ENCODE results near the gene RPL12.

The RPL12 gene

GRCh38 chr9:127450830-127451607 is at the start of gene RPL12, which contains the start of gene LRSAM1:
TSS of gene RPL12 (minus strand) at chr9:127451406. CDS start at chr9:127451317, 89 bp downstream.
TSS of gene LRSAM1 (plus strand) at chr9:127451510. CDS start at chr9:127454528, 3,018 bp downstream.
- DNase-seq (ENCODE audit: low read depth in 2 of 2), result peak; percentile 98 to 99

DNA sequence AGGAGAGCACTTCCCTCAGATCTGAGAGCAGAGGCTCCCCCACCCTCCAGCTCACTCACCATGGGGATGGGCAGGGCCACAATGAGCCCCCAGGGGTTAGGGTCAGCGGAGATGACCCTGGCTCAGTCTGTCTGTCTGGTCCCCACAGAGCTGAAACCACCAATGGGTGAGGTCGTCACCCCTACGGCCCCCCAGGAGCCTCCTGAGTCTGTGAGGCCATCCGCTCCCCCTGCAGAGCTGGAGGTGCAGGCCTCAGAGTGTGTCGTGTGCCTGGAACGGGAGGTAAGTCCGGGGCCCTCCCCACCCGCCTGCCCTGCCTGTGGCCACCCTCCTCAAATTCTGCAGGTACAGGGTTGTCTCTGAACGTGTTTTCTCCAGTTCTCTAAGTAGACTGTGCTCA is 49.7 kb upstream of the RPL12 start:
- DNase-seq (ENCODE audit: low read depth in 2 of 2), result no peak

DNA sequence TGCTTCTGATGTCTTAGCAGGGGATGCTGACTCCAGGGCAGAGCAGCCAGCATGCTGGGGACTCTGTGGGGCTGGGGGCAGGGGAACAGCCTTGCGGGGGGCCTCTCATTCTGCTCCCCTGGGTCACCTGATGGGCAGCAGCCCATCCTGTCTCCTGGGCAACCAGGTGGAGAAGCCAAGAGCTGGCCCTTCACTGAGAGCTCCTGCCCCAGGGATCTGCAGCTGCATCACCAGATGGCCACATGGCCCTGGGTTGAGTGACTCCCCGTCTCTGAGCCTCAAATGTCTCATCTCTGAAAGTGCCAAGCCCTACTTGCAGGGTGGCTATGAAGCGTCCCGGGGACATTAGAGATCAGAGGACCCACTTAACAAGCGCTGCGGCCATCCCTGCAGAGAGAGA is 49.2 kb upstream of the RPL12 start:
- no peak for DNase-seq (ENCODE audit: low read depth in 2 of 2)

DNA sequence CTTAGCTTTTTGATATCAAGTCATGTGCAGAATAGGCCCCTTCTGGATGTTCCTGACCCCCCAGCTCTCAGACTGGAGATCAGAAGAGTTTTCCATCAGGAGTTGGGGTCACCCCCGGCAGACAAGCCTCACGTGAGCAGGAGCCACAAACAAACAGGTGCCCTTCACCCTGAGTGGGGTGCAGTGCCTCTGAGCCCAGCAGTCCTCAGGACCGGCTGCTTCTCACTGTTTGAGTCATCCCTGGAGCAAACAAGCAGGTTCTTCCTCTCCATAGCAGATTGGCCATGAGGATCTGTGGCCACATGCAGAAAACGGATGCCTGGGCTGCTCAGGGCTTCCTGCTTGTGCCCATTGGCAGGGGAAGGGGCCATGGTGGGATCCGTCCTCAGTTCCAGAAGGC is 47.1 kb upstream of the RPL12 start:
- DNase-seq (ENCODE audit: low read depth in 2 of 2), result no peak

DNA sequence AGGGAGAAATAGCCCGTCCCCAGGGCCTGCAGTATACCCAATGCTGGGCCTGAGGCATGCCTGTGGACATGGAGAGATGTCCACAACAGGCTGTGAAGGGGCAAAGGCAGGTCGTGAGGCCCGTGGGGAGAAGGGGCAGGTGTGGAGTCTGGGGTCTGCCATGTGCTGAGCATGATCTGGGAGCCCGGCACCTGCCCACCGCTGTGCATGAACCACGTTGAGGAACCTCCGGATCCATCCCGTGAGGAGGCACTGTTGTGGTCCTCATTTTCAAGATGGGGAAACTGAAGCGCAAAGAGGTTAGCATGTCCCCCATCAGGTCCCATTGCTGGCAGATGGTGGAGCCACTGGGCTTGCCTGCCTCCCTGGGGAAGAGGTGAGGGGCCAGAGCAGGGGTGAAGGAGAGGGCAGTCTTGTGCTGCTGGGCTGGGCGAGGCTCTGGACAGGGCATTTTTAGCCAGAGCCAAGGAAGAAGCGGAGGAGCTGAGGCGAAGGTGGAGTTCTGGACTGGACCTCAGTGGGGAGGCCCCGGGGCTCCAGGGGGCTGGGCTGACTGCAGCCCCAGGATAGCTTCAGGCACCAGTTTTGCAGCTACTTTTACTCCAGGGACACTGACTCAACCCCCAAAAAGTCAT is 46.6 kb upstream of the RPL12 start:
- no peak for DNase-seq (ENCODE audit: low read depth in 2 of 2)

GRCh38 chr9:127496974-127497373 is 45.8 kb upstream of the RPL12 start:
- DNase-seq (ENCODE audit: low read depth in 2 of 2), result no peak

DNA sequence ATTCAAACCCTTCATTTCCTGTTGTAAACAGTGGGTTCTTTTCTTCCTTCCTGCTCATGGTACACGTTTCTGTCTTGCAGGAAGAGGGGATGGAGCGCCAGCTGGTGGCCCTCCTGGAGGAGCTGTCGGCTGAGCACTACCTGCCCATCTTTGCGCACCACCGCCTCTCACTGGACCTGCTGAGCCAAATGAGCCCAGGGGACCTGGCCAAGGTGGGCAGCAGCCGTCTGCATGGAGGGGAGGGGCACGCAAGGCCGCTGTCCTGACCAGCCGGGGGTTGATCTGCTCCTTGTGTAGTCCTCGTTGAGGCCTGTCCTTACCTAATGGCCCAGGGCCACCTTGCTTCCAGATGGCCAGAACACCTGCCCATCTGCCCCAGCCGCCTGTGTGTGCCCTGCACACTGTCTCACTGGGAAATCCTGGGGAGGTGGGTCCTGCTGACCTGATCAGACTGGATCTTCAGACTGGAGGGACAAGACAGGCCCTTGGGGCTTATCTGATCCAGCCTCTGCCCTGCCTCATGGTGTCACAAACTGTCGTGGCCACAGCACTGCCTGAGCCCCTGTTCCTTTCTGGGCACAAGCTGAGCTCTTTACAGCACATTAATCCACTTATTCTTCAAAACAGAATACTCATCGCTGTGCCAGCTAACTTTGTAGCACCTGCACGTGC is 44.8 kb upstream of the RPL12 start:
- no peak for DNase-seq (ENCODE audit: low read depth in 2 of 2)

DNA sequence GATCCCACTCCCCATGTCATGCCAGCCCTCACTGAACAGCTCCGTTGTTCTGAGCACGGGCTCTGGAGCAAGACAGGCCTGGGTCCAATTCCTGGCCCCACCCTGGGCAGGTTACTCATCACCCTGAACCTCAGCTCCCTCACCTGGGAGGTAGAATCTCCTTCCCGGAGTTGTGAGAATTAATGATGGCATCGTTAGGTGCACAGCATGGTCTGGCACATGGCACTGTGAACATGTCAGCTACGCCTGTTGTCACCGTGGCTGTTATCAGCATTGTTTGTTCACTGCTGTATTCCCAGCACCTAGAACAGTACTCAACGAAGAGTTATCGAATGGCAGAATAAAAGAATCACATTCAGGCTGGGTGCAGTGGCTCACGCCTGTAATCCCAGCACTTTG is 43.1 kb upstream of the RPL12 start:
- DNase-seq (ENCODE audit: low read depth in 2 of 2), result no peak

GRCh38 chr9:127493592-127494303 is 42.5 kb upstream of the RPL12 start:
- DNase-seq (ENCODE audit: low read depth in 2 of 2), result no peak

DNA sequence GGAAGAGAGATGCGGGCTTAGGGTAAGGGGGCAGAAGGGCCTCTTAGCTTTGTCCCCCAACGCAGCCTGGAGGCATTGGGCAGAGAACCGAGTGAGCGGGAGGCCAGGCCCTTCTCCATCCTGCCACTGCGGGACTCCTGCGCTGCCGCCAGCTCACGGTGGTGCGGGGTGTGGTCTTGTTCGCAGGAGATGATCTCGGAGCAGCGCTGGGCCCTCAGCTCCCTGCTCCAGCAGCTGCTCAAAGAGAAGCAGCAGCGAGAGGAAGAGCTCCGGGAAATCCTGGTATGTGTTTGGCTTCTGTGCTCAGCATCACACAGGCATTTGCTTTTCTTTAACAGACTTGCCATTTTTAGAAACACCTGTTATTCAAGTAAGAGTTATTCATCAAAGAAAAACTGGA is 41.4 kb upstream of the RPL12 start:
- DNase-seq (ENCODE audit: low read depth in 2 of 2), result no peak

DNA sequence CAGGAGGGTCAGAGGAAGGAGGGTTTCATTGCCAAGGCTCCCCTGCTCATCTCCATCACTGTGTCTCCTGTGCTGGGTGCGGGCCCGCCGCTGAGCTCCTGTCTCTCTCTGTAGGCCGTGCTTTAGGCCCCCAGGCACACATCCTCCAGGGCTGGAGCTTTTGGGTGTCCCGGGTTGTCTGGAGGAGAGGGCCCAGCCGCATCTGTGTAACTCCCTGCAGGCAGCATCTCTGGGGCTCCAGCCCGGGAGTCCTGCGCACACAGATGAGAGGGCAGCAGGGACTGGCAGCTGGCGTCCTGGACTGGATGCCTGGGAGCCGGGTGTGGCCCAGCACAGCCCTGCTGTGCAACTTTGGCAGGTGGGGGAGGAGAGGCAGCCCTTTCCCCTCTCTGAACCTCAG is 40.3 kb upstream of the RPL12 start:
- no peak for DNase-seq (ENCODE audit: low read depth in 2 of 2)

DNA sequence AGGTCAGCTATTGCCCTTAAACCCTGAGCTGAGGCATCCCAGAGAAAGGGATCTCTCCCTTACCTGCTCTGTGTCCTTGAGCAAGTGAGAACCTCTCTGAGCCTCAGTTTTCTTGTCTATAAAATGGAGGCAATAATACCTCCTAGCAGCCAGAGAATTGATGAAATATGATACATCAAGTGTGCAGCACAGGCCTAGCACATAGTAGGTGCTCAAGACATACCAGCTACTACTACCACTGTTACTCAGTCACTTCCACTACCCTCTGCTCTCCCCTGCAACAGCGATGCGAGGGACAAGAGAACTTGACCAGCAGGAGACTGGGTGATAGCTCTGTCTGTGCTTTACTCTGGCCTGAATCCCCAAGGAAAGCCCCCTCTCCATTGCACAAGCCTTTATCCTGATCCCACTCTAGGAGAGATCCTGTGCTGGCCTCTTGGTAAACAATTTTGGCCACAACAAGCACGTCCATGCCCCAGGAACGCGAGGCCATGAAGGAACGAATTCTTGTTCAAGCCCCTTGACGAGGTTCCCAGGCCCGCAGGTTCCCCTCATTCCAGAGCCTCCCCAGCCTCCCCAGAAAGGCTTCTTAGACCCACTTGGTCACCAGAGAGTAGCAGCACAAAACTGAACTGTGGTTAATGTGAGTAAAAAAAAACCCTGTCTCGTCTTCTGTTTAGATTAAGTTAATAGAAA is 39.5 kb upstream of the RPL12 start:
- no peak for DNase-seq (ENCODE audit: low read depth in 2 of 2)

- DNase-seq (ENCODE audit: low read depth in 2 of 2), result no peak
Observed at GRCh38 chr9:127489471-127490115, 38.4 kb upstream of the RPL12 start.

DNA sequence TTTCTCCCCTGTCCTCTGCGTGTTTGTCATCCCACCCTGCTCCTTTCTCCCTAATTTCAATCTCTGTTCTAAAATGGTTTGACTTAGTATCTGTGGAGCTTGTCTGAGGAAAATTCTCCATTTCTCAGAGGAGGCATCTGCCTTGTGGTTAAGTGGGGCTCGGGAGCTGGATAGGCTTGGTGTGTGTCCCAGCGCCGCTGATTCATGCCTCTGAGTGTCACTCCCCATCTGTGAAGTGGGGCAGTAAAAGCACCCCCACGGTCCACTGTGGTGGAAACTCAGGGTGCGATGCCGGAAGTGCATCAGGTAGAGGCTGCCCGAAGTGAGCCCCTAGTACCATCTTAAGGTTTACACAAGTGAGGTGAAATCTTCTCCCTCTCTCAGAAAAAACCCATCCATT is 37.7 kb upstream of the RPL12 start:
- DNase-seq (ENCODE audit: low read depth in 2 of 2), result no peak

GRCh38 chr9:127485995-127486394 is 34.8 kb upstream of the RPL12 start:
- DNase-seq (ENCODE audit: low read depth in 2 of 2), result no peak

- no peak for DNase-seq (ENCODE audit: low read depth in 2 of 2)
Observed at GRCh38 chr9:127482662-127483061, 31.5 kb upstream of the RPL12 start.

- DNase-seq (ENCODE audit: low read depth in 2 of 2), result no peak
Observed at GRCh38 chr9:127479507-127480081, 28.4 kb upstream of the RPL12 start.

GRCh38 chr9:127474592-127474991 is 23.4 kb upstream of the RPL12 start:
- DNase-seq (ENCODE audit: low read depth in 2 of 2), result no peak

GRCh38 chr9:127473932-127474331 is 22.7 kb upstream of the RPL12 start:
- DNase-seq (ENCODE audit: low read depth in 2 of 2), result no peak

GRCh38 chr9:127473501-127473900 is 22.3 kb upstream of the RPL12 start:
- DNase-seq (ENCODE audit: low read depth in 2 of 2), result no peak

DNA sequence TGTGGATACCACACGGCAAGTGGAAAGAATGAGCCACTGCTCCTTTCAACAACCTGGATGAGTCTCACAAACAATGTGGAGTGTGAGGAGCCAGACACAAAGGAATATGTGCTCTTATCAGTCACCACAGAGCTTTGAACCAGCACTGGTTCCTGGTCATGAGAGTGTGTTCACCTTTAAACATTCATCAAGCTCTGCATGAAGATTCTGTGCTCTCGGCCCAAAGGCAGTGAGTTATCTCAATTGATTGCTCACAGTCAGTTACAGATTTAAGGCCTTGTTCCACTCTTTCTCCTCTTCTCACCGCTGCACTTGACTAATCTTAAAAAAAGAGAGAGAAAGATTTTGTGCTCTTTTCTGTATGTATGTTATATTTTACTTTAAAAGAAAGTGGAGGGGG is 19.5 kb upstream of the RPL12 start:
- DNase-seq (ENCODE audit: low read depth in 2 of 2), result no peak
